Measurements from ENCODE around the gene BMPER. TPM values are rescaled to one million over a fixed set of nuclear protein-coding genes. Genes with fewer than 3 reads are reported as not detected.

The BMPER gene
- total RNA-seq, 4 donors from 2014 or later = 3.1 to 33.3 (median 8.0) TPM

- Histone ChIP-seq H3K27me3 (no peaks in the 10 kb centered on the region), H3K4me1 (peaks cover 0 to 33% (median 5%) of the 10 kb centered on the region in 4 donors), H3K36me3 (no peaks in the 10 kb centered on the region), H3K27ac (peak overlapping the region in 3 of 4 donors; percentile 30 to 71 (median 66)), H3K4me3 (no peak overlapping the region), H3K9me3 (no peaks in the 10 kb centered on the region)
- TF ChIP-seq POLR2A (IDR thresholded peaks at IDR 0.05) = no peak
- TF ChIP-seq EP300 (IDR thresholded peaks at IDR 0.05) = peak; percentile 63 to 86
- TF ChIP-seq CTCF (IDR thresholded peaks at IDR 0.05) = no peak
- WGBS, 2 donors = 49 to 63% methylated on average over 5 of the region's 5 CpGs
- peak in 1 of 2 donors; percentile 73 for DNase-seq (ENCODE audit: low spot score in 2 of 2)
Observed at GRCh38 chr7:33874943-33875342, 30.4 kb upstream of the BMPER start.

GRCh38 chr7:33876596-33877274 is 28.6 kb upstream of the BMPER start:
- Histone ChIP-seq H3K36me3 (no peaks in the 10 kb centered on the region), H3K4me1 (peaks cover 0 to 36% (median 5%) of the 10 kb centered on the region in 4 donors), H3K4me3 (no peak overlapping the region), H3K27ac (no peak overlapping the region), H3K27me3 (no peaks in the 10 kb centered on the region), H3K9me3 (no peaks in the 10 kb centered on the region)
- no peak for DNase-seq (ENCODE audit: low spot score in 2 of 2)
- TF ChIP-seq EP300 (IDR thresholded peaks at IDR 0.05) (no peak), CTCF (IDR thresholded peaks at IDR 0.05) (no peak), POLR2A (IDR thresholded peaks at IDR 0.05) (no peak)
- 36 to 56% methylated on average over 3 of the region's 3 CpGs for WGBS, 2 donors

- Histone ChIP-seq H3K36me3 (no peaks in the 10 kb centered on the region), H3K4me1 (peaks cover 0 to 47% (median 3%) of the 10 kb centered on the region in 4 donors), H3K9me3 (no peaks in the 10 kb centered on the region), H3K4me3 (no peak overlapping the region), H3K27me3 (no peaks in the 10 kb centered on the region), H3K27ac (no peak overlapping the region)
- TF ChIP-seq CTCF (IDR thresholded peaks at IDR 0.05) (no peak), POLR2A (IDR thresholded peaks at IDR 0.05) (no peak), EP300 (IDR thresholded peaks at IDR 0.05) (no peak)
- no peak for DNase-seq (ENCODE audit: low spot score in 2 of 2)
Observed at GRCh38 chr7:33880787-33881186, 24.6 kb upstream of the BMPER start.

- no peak overlapping the region for H3K27ac ChIP-seq
- no peaks in the 10 kb centered on the region for H3K9me3 ChIP-seq
- no peak overlapping the region for H3K4me3 ChIP-seq
- no peaks in the 10 kb centered on the region for H3K36me3 ChIP-seq
- 76 to 86% methylated on average over 4 of the region's 4 CpGs for WGBS, 2 donors
- H3K27me3 ChIP-seq = no peaks in the 10 kb centered on the region
- peaks cover 0 to 42% (median 3%) of the 10 kb centered on the region in 4 donors for H3K4me1 ChIP-seq
- DNase-seq (ENCODE audit: low spot score in 2 of 2) = no peak
- no peak for TF ChIP-seq POLR2A (IDR thresholded peaks at IDR 0.05)
- no peak for TF ChIP-seq CTCF (IDR thresholded peaks at IDR 0.05)
- TF ChIP-seq EP300 (IDR thresholded peaks at IDR 0.05) = no peak
Observed at GRCh38 chr7:33881316-33881715, 24.0 kb upstream of the BMPER start.

GRCh38 chr7:33882040-33882837 is 23.1 kb upstream of the BMPER start:
- DNase-seq (ENCODE audit: low spot score in 2 of 2) = peak in 1 of 2 donors; percentile 52
- WGBS, 2 donors = 38 to 53% methylated on average over 7 of the region's 7 CpGs
- H3K36me3 ChIP-seq = no peaks in the 10 kb centered on the region
- H3K4me1 ChIP-seq = peaks cover 0 to 32% (median 3%) of the 10 kb centered on the region in 4 donors
- peak in 1 of 2 donors; percentile 86 for TF ChIP-seq EP300 (IDR thresholded peaks at IDR 0.05)
- TF ChIP-seq POLR2A (IDR thresholded peaks at IDR 0.05) = no peak
- peak overlapping the region in 1 of 4 donors; percentile 20 for H3K27ac ChIP-seq
- H3K9me3 ChIP-seq = no peaks in the 10 kb centered on the region
- no peaks in the 10 kb centered on the region for H3K27me3 ChIP-seq
- no peak overlapping the region for H3K4me3 ChIP-seq

Data from tibial nerve (tissue), 4 donors.